Mesothelial cell of epicardium (in vitro differentiated cells): ENCODE measurements around the gene DCLK1. TPM values are rescaled to one million over a fixed set of nuclear protein-coding genes. Genes with fewer than 3 reads are reported as not detected.
A peak's percentile ranks its signal among the peaks of the same experiment; 100 is the strongest.

Experiments used
- DNase-seq, 2 experiments: peaks; one replicate each; pipeline ENCODE4 v3.0.0; 2021; ENCODE audit warnings: low spot score in 2 of 2; ENCODE audit not compliant: unreplicated experiment in 2 of 2
- H3K27ac Mint-ChIP-seq: 2 replicates; pipeline ENCODE4 v1.8.0; 2021; ENCODE audit warnings: mixed read lengths
- H3K27me3 Mint-ChIP-seq: 2 replicates; pipeline ENCODE4 v1.8.0; 2021; ENCODE audit warnings: low read depth, mixed read lengths
- H3K36me3 Mint-ChIP-seq: 2 replicates; pipeline ENCODE4 v1.8.0; 2021; ENCODE audit warnings: mixed read lengths
- H3K4me1 Mint-ChIP-seq: 2 replicates; pipeline ENCODE4 v1.8.0; 2021; ENCODE audit warnings: mixed read lengths
- H3K4me3 Mint-ChIP-seq: 2 replicates; pipeline ENCODE4 v1.8.0; 2021; ENCODE audit warnings: mild to moderate bottlenecking, moderate library complexity, mixed read lengths
- H3K9me3 Mint-ChIP-seq: 2 replicates; pipeline ENCODE4 v1.8.0; 2021; ENCODE audit warnings: mixed read lengths
- CTCF ChIP-seq: fragments of 200-600 bp; sonication (generic); IDR thresholded peaks from one replicate; pipeline ENCODE4 v1.5.0; 2021; ENCODE audit warnings: antibody characterized with exemption; ENCODE audit not compliant: unreplicated experiment
- total RNA-seq: library from RNA; stranded (reverse); gene quantifications from 3 replicates; pipeline ENCODE4 v1.2.1, GENCODE V29; 2021

DCLK1 gene
- total RNA-seq, 1 donor from 2014 or later, result 21.7 TPM

- no peaks in the 10 kb centered on the region for H3K9me3 Mint-ChIP-seq
- H3K27me3 Mint-ChIP-seq, result no peaks in the 10 kb centered on the region
- TF ChIP-seq CTCF, result no peak
- no peaks in the 10 kb centered on the region for H3K4me1 Mint-ChIP-seq
- no peak overlapping the region for H3K4me3 Mint-ChIP-seq
- DNase-seq, result no peak
- H3K27ac Mint-ChIP-seq, result no peak overlapping the region
- peaks cover 13% of the 10 kb centered on the region for H3K36me3 Mint-ChIP-seq
These were observed 308.5 kb downstream of the DCLK1 start for GRCh38 chr13:35822666-35823065.

- DNase-seq, result no peak
- H3K27me3 Mint-ChIP-seq, result no peaks in the 10 kb centered on the region
- H3K9me3 Mint-ChIP-seq, result no peaks in the 10 kb centered on the region
- TF ChIP-seq CTCF, result peak; percentile 88
- H3K4me3 Mint-ChIP-seq, result no peak overlapping the region
- no peak overlapping the region for H3K27ac Mint-ChIP-seq
- H3K36me3 Mint-ChIP-seq, result peaks cover 13% of the 10 kb centered on the region
- H3K4me1 Mint-ChIP-seq, result no peaks in the 10 kb centered on the region
These were observed 312.5 kb downstream of the DCLK1 start for GRCh38 chr13:35818633-35819067.

DNA sequence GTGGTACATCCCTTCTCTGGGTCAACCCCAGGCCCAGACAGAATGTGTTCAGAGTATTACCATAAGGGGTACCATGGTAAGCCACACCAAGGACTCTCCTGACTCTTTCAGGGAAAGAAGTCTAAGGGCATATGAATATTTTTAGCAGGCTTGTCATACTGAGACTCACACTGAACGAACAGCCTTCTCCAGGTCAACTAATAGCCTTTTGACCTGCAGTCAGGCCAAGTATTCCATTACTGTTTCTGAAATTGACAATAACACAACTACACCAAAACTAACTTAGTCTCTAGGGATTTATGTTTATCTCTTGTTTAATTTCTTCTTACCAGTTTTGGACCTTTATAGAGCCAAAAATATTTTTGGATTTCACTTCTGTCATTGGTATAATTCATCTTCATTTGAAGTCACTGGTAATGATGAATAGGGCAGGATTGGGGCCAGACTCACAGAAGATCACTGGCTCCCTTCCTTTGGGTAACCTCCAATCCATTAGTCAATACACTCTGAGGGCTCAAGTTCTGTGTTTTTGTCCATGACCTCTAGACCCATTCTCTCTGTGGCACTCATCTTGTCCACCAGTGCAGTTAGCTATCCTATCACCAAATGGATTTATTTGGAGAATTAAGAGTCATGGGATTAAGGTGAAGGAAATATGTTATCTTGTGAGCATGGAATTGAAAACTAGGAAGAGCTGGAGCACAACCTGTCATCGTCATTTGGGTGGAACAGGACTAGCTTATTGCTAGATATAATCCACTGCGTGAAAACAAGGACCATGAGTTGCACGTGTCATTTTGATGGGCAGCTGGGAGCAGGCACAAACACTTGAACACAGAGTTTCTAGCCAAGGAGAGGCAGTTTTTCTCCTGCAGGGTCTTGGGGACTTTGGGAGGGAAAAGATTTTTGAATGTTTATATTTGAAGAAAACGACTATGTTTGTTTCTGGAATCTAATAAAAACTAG lies 313.3 kb downstream of the DCLK1 start:
- DNase-seq, result no peak
- H3K27me3 Mint-ChIP-seq, result no peaks in the 10 kb centered on the region
- TF ChIP-seq CTCF, result no peak
- no peak overlapping the region for H3K27ac Mint-ChIP-seq
- H3K9me3 Mint-ChIP-seq, result no peaks in the 10 kb centered on the region
- no peak overlapping the region for H3K4me3 Mint-ChIP-seq
- H3K4me1 Mint-ChIP-seq, result no peaks in the 10 kb centered on the region
- H3K36me3 Mint-ChIP-seq, result peaks cover 13% of the 10 kb centered on the region

GRCh38 chr13:35814605-35815011 lies 316.6 kb downstream of the DCLK1 start:
- H3K4me1 Mint-ChIP-seq, result peaks cover 3% of the 10 kb centered on the region
- no peaks in the 10 kb centered on the region for H3K9me3 Mint-ChIP-seq
- peaks cover 11% of the 10 kb centered on the region for H3K36me3 Mint-ChIP-seq
- no peak for DNase-seq
- TF ChIP-seq CTCF, result no peak
- H3K27me3 Mint-ChIP-seq, result no peaks in the 10 kb centered on the region
- H3K27ac Mint-ChIP-seq, result no peak overlapping the region
- no peak overlapping the region for H3K4me3 Mint-ChIP-seq

DNA sequence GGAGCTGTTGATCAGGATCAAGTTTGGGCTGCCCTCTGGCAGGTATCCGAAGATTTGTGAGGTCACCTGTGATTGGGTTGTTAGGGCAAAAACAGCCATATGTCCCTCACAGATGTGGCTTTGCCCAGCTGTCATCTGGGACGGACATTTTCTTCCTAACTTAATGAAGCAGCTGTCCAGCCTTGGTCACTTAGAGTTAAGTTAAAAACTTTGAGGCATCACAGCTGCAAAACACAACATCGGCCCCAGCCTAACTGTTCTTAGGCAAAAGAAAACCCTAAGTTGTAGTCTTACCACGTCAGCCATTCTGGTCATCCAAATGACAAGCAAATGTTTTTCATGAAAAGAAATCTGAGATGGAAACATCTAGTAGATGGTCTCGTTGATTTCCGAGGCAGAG lies 318.4 kb downstream of the DCLK1 start:
- no peak overlapping the region for H3K4me3 Mint-ChIP-seq
- no peaks in the 10 kb centered on the region for H3K9me3 Mint-ChIP-seq
- H3K36me3 Mint-ChIP-seq, result peaks cover 13% of the 10 kb centered on the region
- TF ChIP-seq CTCF, result no peak
- no peak for DNase-seq
- no peak overlapping the region for H3K27ac Mint-ChIP-seq
- peaks cover 3% of the 10 kb centered on the region for H3K4me1 Mint-ChIP-seq
- H3K27me3 Mint-ChIP-seq, result no peaks in the 10 kb centered on the region
